Measurements from ENCODE around the gene CNTN2.

- TF ChIP-seq CTCF (conservative IDR thresholded peaks at IDR 0.05 in 1 of 2, IDR thresholded peaks at IDR 0.05 in 1 of 2; ENCODE audit: low read depth in 1 of 2, low read length in 2 of 2) (no peak), EZH2 (IDR thresholded peaks at IDR 0.05; ENCODE audit: low read length, missing control alignments) (no peak)
These were observed 34.1 kb upstream of the CNTN2 start for GRCh38 chr1:205008896-205009295.

All from fibroblast of lung (primary cell).